ENCODE results near the gene LRRC57.
"Not testable (repeated sequence)": the region's sequence is repeated elsewhere in the genome, so short reads cannot be mapped to it uniquely, and the experiment has no call there.

The LRRC57 gene

DNA sequence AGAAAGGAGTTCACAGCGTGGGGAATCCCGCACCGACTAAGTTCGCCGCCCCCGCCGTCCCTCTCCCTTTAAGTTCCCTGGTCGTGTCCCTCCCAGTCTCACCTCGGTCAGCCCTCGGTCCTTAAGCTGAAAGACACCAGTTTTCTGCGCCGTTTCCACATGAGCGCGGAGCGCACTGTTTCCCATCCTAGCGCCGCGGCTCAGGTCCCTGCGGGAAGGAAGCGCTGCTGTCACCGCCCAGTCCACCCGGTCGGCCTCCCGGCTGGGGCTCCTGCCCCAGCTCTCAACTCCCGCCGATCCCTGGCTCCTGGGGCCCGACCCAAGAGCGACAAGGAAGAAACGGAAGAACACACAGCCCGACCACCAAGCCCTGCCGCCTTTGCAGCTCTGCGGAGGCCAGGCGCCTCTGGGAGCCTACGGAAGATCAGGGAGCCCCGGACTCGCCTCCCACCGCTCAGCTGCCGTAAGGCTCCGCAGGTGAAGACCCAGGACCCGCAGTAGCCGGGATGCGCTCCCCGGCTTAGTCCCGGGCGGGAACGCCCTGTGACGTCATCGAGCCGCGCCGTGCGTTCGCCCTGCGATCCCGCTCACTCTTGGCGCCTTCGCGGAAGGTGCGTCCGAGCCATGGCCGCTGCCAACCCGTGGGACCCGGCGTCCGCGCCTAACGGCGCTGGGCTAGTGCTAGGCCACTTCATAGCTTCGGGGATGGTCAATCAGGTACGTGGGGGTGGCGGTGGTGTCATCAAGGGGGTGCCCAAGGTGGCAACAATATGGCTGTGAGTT is at the start of gene LRRC57, which contains the start of gene HAUS2:
Gene LRRC57 (minus strand): TSS at position 545 of the 783 bp plus-strand sequence. CDS start 359 bp downstream, at position 186.
Gene HAUS2 (plus strand): TSS at position 590 of the 783 bp plus-strand sequence. CDS start 35 bp downstream, at position 625.
- peak; percentile 89 for DNase-seq

DNA sequence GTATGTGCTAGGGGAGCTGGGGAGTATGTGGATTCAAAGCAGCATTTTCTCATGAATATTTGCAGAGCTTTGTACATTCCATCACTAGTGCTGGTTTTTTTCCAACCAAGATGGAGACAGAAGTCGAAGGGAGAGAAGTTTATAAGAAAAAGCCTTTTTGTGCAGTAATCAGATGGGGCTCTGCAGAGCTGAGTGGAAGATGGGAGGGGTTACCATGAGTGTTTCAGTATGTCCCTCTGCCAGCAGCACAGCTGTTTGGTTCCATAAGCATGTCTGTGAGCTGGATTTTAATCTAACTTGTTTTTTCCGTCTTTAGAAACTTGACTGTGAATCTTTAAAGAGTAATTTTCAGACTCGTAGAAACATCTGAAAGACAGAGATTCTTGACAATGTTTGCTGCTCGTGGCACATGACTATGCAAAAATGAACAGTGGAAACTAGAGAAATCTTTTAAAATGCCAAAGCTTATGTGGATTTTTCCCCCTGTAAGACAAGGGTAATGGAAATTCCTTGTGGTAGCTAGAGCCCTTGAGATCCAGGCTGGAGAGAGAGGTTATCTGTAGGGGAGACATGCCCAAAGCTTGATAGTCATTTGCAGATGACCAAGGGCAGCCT is 47.1 kb upstream of the LRRC57 start:
- DNase-seq, result no peak

DNA sequence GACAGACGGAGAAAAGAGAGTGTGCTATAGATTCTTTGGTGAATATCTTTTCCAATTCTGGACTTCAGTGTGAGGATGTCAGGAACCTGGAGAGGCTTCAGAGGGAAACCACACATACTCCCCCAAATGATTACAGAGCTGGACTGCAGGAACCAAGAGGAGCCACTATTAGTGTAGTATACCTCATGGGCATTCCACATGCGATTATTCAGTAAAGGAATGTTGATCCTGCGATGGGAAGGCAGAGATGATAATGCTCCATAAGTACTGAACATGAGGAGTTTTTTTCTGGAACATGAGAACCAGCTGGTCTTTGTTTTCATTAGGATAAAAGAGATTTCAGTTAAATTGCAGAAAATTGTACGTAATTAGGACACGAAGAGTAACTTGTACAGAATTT is 45.5 kb upstream of the LRRC57 start:
- no peak for DNase-seq

DNA sequence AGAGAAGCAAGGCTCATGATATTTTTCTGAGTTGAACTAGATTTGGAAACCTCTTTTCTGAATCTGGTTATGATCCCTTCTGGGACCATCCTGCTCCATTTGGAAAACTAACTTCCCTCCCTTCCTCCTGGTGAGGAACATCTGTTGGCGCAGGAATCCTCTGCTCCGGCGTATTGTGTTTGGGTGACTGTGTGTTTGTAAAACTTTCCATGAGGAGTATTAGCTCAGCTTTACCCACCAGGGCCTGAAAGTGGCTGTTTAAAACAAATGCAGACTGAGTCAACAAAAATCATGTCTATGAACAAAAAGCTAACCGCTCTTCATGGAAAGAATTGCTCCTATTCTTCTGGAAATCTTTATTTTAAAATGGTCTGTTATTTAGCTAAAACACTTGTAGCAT is 44.5 kb upstream of the LRRC57 start:
- DNase-seq, result no peak

DNA sequence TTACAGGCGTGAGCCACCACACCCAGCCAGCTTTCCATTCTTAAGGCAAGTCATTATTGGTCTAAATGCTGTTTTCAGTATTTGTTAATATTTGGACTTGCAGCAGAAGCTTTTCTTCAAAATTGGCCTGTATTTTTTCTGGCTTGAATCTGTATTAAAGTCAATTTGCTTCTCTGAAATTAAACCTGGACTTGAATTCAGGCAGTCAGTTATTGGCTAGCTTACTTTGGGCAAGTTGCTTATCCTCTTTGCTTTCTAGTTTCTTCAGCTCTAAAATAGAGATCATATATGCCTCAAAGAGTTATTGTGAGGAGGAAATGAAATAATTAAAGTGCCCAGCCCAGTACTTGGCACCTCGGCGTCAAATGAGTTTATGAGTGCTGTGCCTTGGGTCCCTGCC is 44.1 kb upstream of the LRRC57 start:
- no peak for DNase-seq

DNA sequence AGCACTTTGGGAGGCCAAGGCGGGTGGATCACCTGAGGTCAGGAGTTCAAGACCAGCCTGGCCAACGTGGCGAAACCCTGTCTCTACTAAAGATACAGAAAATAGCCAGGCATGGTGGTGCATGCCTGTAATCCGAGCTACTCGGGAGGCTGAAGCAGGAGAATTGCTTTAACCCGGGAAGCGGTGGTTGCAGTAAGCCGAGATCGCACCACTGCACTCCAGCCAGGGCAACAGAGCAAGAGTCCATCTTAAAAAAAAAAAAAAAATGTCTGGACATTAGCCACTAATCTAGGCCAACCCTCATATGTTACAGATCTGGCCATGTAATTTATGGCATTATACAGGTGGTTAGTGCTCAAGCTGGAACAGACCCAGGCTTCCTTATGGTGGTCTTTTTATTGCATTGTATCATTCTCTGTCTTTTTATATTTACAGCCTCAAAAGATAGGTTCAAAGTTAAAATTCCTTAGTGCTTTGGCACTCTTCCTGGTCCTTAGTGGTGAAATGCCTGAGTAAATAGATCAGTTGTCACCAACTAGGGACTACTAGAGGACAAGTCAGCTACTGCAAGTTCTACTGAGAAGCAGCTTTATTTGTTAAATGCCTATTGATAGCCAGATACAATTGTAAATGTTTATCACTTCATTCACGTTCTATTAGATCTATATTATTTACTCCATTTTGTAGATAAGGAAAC is 42.8 kb upstream of the LRRC57 start:
- DNase-seq, result no peak

DNA sequence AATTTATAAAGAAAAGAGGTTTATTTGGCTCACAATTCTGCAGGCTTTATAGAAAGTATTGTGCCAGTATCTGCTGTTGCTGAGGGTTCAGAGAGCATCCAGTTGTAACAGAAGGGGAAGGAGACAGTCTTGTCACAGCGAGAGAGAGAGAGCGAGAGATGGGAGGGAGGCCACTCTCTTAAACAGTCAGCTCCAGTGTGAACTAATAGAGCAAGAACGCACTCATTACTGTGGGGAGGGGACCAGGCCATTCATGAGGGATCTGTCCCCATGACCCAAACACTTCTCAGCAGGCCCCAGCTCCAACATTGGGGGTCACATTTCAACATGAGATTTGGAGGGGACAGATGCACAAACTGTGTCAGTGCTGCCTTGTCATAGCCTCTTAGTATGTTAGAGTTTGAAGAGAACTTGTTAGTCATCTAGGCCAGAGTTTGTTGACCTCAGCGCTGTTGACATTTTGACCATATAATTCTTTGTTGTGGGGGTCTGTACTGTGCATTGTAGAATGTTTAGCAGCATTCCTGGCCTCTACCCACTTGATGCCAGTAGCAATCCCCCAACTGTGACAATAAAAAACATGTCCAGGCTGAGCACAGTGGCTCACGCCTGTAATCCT is 42.1 kb upstream of the LRRC57 start:
- DNase-seq, result no peak

DNA sequence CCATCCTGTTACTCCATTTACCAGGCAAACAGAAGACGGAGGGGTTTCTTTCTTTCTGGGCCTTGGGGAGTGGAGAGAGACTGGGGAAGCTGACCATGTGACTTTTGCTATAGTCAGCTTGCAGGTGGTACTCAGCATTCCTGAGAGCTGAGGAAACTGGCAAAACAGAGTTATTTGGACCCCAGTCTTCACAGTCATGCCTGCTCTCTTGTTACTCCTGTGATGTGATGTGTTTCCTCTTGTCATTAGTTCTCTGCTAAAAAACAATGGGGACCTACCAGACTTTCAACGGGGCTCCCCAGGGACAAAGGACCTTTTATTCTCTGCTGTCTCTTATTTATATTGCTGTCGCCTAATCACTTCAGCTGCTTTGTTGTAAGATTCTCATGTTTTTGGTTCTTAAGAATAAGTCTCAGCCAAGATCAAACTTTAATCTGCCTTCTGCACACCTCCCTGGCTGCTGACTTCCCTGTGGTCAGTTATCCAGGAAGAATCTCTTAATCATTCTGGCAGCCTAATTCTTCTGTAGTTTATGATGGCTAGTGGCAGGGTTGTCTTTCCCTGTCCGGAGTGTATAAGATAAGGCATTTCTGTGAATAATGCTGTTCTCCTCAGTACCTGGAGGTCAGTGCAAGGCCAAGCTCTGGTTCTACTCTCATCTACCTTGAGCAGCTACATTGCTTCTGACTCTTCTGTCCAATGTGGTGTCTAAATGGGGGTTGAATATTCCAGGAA is 35.6 kb upstream of the LRRC57 start:
- DNase-seq, result no peak

DNA sequence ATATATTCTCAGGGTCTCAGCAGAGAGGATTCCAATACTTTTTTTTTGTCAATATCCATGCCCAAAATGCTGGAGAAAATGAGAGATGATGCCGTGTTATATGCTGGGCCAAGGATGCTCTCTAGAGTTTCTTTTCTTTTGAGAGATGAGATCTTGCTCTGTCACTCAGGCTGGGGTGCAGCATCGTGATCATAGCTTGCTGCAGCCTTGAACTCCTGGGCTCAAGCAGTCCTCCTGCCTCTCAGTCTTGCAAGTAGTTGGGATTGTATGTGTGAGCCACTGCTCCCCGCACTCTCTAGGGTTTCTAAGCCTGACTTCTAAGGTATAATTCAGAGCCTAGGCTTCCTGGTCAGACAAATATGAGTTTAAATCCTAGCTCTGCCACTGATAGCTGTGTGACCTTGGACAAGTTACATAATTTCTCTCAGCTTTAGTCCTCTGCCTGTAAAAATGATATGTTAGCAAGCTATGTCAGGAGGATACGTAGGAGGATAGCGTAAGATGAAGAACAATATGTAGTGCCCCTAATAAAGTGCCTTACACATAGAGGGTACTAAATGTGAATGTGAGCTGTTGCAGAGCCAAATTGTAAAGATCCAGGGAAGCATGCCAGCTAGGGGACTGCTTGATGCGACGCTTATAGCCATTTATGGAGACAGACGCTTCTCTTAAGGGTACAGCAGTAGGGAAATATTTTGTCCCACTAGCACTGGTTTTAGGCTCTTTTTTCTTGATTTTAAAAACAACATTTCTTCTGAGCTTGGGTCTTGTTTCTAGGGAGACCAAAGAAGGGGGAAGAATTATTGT is 34.2 kb upstream of the LRRC57 start:
- no peak for DNase-seq

DNA sequence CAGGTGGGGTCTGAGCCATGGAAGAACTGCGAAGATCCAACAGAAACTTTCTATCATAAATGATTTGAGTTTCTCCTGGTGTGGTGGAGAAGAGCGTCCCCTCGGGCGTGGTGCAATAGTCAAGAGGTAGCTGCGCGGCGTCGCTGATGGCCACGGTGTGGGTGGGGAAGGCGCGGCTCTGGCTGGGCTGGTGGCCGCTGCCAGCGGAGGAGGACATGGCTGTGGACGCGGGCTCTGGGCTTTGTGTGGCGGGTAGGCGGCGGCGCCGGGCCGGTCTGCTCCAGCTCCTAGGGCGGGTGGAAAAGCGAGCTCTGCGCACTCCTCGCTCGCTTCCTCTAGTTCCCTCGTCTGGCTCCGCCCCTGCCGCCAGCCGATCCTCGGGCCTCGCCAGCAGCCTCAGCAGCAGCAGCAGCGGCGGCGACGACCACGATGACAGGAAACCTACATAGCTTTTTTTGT is 32.7 kb upstream of the LRRC57 start:
- peak; percentile 78 for DNase-seq

DNA sequence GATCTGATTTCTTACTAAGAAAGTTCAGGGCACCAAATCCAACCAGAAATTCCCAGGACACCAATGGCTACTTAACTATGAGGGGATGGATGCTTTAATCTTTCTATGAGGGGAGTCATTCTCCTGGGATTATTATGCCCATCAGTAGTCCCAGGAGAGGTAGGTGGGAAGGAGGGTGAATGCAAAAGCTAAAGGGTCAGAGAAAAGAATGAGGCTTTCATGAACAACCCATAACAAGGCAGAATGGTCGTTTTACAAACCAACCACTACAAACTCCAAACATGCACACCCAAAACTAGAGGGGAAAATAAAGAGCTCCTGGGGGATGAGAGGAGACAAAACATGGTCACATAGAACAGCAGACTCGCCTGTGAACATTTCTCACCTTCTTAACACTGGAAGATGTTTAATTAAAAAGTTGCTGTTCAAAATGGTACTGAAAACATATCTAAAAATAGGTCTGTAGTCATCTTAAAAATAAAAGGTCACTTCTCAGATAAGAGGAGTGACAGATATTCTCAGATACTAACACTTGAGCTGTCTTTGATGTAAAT is 30.5 kb upstream of the LRRC57 start:
- DNase-seq, result no peak

DNA sequence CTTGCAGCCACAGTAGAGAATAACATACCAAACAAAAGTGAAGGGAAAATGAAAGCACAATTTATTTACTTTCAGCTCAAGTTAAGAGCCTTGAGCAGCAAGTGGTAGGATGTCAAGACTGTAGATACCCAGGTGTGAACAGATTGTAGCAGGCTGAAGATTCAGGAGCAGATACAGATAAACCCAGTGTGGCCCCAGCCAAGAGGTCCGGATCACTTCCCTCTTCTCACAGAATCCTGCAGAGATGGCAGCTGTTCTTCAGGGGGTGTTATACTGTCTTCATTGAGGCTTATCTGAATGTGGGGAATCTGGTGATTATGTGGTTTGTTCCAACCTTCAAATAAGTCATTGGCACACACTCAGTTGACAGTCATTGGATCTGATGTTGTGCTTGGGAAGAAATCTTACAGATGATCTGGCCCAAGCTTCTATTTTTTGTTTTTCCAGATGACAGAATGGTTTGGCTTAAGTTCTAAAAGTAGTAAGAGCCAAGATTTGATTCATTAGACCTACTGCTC is 29.0 kb upstream of the LRRC57 start:
- DNase-seq, result no peak

DNA sequence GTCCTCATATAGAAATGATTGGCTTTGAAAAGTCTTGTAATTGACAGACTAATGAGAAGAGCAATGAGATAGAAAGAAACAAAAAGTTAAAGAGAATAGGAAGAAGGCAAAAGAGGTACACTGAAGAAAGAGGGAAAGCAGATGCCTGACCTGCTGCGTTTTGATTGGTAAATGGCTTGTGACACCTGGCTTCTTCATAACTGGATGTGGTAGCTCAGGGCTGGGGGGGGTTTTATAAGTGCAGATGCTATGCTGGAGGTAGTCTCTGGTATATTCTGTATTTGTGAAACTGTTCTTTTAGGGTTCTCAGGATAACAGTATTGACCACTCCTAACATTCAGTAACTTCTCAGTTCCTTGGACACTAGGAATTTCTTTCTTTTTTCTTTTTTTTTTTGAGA is 28.2 kb upstream of the LRRC57 start:
- no peak for DNase-seq

DNA sequence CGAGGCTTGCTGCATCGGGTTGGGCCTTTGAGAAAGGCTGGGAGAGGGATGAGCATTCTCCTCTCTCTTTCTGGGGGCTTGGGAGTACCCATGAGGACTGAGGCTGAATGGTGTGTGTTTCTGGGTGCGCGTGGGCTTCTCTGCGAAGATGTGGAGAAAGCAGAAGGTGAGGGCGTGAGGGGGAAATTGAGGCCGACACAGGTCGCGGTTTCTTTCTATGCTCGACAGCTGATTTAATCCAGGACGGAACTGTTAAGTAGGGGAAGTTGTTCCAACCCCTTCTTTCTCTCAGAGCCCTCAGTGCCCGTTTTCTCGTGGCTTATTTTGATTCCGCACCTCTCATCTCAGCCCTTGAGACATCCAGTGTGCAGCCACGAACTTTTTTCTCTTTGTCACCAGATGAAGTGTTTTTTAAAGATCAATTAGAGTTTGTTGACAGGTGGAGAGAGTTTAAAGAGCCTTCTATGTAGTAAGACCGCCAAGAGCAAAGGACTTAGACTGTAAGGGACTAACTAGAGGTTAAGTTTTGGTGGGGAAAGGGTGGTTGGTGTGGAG is 27.5 kb upstream of the LRRC57 start:
- DNase-seq, result no peak

DNA sequence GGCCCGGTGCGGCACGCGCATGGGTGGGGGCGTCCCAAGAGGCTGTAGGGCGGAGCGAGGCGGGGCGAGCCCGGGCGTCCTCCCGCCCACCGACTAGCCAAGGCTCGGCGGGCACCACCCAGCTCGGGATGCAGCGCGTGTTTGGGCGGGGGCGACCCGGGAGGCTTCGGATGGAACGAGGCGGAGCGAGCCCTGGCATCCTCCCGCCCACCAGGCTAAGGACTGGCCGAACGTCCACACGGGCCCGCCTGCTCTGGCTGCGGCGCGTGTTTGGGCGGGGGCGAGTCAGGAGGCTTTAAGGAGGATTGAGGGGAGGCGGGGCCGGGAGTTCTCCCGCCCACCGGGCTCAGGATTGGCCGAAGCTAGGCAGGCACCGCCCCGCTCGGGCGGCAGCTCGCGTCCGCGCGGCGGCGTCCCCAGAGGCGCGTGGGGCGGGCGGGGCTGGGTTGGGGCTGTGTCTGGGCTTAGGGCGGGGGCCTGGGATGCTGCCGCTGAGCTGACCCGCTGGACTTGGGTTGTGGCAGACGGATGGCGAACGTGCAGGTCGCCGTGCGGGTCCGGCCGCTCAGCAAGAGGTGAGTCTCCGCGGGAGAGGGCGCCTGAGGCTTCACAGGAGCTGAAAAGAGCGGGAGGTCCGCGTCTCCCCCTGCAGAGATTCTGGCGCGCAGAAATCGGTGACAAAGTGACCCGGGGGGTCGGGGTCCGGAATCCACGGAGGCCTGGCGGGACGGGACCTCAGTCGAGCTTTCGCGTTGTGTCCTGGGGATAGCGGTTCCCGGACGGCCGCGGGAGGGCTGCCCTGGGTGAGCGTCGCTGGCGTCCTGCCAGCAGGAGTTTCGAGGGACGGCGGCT is 26.8 kb upstream of the LRRC57 start, which contains the start of gene STARD9:
Gene STARD9 (plus strand): TSS at position 419 of the 852 bp plus-strand sequence. CDS start 110 bp downstream, at position 529.
- peak; percentile 96 for DNase-seq

DNA sequence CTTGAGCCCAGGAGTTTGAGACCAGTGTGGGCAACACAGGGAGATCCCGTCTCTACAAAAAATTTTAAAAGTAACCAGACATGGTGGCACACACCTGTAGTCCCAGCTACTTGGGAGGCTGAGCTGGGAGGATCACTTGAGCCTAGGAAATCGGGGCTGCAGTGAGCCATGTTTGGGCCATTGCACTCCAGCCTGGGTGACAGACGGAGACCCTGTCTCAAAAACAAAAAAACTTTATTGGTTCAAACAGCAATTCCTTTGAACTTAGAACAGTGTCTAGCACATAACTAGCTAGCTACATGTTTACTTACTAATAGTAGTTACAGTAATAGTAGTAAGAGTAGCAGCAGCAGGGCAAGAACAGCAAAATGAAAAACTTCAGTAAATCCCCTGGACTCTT is 10.1 kb upstream of the LRRC57 start:
- DNase-seq, result no peak

DNA sequence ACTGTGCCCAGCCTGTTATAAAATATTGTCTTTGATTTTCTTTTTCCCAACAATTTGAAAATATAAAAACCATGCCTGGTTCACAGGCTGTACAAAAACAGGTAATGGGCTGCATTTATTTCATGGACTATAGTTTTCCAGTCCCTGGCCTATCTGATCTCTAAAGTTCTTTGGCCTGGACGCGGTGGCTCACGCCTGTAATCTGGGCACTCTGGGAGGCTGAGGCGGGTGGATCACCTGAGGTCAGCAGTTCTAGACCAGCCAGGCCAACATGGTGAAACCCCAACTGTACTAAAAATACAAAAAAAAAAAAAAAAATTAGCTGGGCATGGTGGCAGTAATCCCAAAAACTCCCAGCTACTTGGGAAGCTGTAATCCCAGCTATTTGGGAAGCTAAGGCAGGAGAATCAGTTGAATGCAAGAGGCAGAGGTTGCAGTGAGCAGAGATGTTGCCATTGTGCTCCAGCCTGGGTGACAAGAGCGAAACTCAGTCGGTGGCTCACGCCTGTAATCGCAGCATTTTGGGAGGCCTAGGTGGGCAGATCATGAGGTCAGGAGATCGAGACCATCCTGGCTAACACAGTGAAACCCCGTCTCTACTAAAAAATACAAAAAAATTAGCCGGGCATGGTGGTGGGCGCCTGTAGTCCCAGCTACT is 8.1 kb upstream of the LRRC57 start:
- not testable (repeated sequence) for DNase-seq

DNA sequence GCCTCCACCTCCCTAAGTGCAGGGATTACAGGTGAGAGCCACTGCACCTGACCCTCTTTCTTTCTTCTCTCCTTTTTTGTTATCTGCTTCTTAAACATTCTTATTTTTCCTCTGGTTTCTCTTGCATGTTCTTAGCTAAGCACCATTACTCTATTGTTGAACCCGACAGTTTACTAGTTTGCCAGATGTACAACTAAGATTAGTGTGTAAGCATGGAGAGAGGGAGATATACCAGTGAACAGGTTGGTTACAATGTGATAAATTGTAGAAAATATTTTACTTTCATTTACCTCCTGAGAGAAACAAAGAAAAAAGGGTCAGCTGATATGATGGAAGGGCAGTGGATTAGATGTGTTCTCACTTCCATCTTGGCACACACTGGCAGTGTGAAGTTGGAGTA is 5.0 kb upstream of the LRRC57 start:
- DNase-seq, result no peak

Measured in activated naive CD4-positive, alpha-beta T cell treated with Interleukin-2 at 50 U/mL for 16 hours (primary cell).